NCI-H187 treated with DMSO at 0.1 percent for 48 hours (cell line): Measurements from ENCODE around the gene TLN1.

Experiments
- DNase-seq: peaks from one replicate; lab custom pipeline; 2025; lab: John Stamatoyannopoulos, UW

Gene TLN1

DNA sequence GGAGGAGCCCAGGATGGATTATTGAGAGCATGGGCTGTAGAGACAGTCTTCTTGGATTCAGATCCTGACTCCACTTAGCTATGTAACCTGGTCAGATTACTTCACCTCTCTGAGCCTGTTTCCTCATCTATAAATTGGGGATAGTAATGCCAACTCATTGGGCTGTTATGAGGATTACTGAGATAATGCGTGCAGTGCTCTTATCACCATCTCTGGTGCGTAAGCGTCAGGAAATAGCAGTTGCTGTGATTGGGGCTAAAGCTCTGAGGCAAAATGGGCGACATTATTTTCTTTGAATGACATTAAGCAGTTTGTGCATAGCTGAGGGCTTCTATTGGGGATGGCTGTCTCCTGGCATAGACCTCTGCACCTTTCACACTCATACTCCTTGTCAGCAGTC, 23.1 kb upstream of the TLN1 start:
- DNase-seq, result no peak

DNA sequence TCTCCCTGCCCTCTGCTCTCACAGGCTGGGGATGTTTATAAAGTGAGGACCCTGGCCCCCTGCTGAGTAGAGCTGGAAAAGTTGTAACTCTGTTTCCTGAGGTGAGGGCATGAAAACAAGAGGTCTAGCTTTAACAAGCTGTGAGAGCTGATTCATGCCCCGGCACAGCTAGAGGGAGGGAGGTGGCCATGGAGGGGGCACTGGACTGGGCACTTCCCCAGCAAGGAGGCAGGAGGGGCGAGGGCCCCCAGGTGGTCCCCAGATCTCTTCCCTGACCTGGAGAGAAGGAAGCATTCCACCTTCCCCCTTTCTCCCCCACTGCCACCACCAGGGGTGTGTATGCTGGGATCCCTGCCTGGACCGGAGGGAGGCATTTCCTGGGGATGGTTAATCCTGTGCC, 22.3 kb upstream of the TLN1 start, which contains the start of gene MSMP:
Gene MSMP, minus strand, starts transcription at position 13 of the 400 bp plus-strand sequence. CDS start 147 bp downstream, outside the sequence.
- DNase-seq, result no peak

DNA sequence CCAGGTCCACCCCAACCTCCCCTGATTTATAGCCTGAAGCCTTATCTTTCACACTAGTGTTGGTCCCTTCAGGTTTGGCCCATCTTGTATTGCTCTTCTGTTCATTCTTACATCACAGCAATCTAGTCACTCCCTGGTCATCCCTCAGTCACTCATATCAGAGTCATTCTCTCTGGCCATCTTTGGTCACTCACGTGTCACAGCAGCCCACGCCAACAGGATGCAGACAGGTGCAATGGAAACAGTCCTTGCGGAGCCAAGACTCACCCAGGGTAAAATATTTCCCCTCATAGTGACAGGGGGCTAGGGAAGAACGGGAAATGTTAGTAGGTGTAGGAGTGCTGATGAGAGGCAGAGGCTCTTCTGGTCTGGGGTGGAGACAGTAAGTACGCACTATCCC, 21.5 kb upstream of the TLN1 start:
- DNase-seq, result no peak

DNA sequence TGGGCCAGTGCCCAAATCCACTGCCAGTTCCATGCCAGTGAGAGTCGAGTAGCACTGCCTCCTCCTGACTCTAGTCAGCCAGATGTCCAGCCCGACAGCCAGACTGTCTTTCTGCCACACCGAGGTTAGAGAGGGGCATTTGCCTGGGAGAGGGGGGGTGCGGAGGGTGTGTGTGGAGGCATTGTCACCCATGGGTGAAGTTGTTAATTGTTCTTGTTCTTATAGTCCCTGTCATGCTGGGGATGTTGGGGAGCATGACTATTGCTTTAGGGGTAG, 18.2 kb upstream of the TLN1 start:
- DNase-seq, result no peak

DNA sequence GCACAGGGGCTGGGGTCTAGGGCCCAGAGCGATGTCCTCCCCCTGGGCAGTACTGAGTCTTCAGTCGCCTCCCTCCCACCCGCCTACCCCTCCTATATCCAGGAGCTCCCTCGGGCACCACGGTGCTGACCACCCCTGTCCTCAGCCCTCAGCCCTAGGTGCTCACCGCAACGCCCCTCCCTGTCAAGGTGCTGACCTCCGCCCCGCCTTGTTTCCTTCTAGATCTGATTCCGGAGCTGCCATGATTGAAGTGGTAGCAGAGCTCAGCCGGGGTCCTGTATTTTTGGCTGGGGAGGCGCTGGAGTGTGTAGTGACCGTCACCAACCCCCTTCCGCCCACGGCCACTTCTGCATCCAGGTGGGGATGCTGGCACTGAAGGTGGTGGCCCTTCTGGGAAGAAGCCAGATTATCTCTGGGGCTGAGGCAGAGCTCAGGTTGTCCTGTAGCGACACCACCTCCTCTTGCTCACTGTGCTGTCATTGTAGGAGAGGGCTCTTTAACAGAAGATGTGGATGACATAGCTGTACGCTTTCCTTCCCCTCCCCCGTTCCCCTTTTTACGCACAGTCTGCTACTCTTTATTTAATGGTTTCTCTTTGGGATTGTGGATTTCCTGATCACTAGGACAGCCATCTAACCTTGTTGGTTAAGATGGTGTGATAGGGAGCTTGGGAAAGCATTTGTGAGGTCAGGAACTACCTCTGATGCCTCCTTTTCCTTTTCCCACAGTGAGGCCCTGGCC, 17.7 kb upstream of the TLN1 start:
- no peak for DNase-seq

DNA sequence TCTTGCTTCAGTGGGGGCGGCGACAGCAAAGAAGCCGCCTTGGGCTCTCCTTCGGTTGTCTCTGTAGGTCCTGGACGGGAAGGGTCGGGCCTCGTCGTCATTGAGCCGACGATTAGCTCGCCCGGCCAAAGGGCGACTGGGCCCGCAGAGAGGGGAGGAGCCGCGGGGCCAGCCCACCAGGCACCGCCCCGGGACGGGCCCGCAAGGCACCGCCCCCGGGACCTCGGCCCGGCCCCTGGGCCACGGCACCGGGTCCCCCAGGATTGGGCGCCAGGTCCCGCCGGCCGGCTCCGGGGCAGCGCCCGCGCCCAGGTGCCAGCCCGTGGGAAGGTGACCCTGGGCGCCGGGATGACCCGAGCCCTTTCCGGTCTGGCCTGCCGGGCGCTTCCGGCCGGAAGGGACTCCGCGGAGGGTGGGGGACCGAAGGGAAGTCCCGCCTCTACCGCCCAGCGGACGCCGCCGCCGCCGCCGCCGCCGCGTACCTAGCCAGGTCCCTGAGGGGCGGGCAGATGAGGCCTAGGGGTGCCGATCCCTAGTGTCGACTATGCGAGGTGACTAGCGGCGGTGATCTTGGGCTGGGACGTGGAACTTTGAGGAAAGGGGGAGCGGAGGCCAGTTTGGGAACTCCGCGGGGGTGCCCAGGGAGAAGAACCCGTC, 17.0 kb upstream of the TLN1 start, which contains the start of the genes GBA2 and RGP1:
Gene GBA2, minus strand, starts transcription at position 371 of the 657 bp plus-strand sequence. CDS start 524 bp downstream, outside the sequence.
Gene RGP1, plus strand, starts transcription at position 430 of the 657 bp plus-strand sequence. CDS start 469 bp downstream, outside the sequence.
- DNase-seq, result no peak

DNA sequence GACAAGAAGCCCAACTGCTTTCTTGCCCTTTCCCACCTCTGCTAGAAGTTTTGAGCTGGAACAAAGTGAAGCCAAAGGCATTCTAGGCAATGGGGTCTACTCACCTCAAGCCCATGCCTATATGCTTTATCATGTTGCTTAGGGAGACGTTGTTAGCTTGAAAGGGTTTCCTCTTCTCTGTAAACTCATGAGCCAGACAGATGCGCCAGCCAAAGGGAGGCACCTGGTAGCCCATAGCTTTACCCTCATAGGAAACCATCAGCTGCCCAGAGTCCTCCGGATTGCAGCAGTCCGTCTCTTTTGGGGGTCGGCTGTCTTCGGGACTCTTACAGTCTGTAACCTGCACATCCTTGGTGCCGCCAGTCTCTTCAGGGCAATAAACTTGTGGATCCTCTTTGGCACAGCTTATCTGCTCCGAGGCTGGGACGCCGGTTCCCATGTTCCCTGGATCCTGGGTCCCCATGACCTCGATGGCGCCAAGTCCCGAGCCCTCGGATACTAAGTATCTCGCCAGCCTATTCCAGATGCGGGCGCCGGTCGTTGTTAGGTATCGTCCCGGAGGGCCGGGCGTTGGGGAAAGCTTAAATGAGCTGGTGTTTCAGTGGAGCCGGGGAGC, 16.4 kb upstream of the TLN1 start:
- DNase-seq, result no peak

DNA sequence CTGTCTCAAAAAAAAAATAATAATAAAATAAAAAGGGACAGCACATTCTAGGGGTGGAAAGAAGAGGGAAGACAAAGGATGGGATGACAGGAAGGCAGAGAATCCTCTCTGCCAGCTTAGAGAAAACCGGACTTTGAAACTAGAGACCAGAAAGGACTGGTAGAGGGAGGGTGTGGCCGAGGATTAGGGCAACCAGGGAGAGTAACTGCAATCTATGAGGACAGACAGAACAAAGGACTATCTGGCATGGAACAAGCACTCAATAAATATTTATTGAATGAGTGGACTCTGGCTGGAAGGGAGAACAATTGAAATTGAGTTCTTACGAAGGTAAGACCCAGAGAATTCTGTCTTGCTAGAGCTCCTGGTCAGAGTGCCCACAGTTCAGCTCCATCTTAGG, 14.6 kb upstream of the TLN1 start:
- no peak for DNase-seq

DNA sequence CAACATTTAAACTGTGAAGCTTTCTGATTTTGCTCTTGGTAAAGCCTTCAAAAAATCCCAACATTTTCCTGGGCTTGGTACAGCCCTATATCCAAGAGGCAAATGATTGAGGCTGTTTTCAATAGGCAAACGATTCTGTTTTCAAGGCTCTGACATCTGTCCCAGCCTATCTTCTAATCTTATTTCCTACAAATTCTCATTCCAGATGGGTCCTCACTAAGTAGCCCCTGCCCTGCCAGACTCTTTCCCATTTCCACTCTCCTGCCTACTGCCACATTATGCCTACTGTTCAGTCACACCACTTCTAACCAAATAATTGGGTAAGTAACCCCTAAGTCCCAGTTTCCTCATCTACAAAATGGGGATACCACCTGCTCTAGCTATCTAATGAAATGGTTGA, 13.6 kb upstream of the TLN1 start:
- DNase-seq, result no peak

DNA sequence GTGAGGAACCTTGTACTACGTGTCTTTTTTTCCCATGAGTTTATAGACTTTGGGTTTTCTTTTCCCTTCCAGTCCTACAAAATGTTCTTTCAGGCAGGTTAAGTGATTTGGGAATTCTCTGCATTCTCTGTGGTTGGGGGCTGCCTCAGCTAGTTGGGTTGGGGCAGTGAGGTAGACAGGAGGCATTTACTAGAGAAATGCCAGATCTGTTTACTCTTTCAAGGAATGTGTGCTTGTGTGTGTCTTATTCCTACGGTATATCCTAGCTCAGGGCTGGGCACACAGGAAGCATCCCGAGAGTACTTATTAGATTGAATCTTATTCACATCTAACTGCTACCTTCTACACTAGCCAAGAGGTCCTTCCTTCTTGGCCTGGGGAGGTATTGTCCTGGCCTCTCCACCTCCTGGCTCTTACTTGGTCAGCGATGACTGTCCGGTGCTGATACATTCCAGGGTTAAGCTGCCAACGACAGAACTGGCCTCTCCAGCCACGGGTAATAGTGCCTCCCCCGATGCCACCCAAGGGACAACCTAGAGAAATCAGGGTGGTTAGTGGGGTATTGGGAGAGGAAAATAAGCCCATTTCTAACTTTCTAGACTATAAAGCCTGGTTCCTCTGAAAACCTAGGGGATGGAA, 12.0 kb upstream of the TLN1 start:
- no peak for DNase-seq

DNA sequence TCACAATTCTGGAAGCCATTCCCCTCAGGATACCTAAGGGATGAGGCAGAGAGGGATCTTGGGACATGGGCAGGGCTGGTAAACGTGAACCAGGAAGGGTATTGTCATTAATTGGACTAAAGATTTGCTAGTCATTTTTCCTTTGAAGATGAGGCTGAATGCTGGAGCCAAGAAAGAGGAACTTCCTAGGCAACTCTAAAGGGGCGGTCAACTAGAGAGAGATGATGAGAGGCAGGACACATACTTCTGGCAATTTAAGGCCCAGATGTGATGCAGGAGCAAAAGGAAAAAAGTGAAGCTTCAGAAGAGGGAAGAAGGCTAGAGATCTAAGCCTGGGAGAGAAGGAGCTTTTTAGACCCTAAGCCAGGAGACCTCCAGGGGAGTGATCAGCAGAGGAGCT, 11.5 kb upstream of the TLN1 start:
- no peak for DNase-seq

DNA sequence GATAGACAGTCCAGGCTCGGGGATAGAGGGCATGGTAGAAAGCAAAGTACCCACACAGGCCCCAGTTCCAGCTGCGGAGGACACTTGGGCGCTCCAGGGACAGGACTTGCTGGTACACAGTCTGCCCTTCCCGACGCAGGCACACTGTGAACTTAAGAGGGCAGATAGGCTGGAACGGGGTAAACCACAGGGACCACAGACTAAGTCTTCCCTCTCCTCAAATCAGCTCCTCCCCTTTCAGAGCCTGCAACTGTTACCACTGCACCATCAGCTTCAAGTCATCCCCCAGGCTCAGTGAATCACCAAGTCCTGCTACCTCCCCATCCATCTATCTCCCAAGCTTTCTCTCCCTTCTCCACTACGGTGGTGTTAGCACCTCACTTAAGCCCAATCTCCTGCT, 9.7 kb upstream of the TLN1 start:
- DNase-seq, result no peak

DNA sequence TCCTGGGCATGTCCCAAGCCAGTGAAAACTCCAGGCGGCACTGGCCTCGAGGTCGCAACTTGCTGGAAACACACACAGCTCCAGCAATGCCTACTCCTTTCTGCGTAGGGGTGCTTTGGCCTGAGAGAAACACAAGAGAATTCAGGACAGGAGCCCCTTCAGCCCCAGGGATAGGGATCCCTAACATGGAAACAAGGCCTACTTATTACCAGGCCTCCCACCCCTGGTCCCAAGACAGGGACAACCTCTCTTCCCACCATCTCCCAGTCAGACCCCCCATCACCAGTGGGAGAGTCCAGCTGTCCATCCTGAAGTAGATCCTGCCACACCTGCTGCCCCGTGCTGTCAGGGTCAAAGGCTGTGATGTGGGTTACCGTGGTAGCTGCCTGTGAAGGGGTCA, 8.2 kb upstream of the TLN1 start:
- DNase-seq, result no peak

DNA sequence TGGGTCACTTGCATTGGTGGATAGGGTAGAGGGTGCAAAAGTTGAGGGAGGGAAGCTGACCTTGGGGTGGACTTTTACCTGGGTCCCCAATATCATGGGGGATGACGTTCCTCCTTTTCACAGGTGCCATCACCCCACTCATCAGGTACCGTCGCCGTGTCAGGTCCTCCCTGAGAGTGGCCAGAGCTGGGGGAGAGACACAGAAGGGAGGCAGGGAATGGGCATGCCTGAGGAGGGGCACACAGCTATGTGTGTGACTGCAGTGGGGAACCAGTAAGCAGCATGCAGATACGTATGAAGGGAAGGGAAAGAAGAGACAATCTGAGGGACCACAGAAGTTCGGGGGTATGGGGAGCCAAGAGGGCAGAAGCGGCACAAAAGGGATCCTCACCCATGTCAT, 6.9 kb upstream of the TLN1 start:
- DNase-seq, result no peak

DNA sequence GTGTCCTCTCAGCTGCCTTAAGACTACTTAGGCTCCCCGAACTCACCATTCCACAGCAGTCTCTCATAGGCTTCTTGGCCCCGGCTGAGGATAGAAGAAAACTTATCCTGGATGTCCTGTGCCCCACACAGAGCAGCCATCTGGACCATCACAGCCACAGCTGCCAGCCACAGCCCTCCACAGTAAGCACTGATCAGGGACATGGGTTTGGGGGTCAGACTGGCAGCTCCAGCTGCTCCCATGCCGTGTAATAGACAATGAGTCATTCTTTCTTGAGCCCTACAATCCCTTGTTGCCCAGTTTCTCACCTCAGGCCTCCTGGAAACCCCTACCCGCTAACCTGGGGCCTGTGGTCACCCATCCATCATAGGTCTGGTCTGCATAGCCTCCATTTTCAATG, 6.2 kb upstream of the TLN1 start:
- DNase-seq, result no peak

DNA sequence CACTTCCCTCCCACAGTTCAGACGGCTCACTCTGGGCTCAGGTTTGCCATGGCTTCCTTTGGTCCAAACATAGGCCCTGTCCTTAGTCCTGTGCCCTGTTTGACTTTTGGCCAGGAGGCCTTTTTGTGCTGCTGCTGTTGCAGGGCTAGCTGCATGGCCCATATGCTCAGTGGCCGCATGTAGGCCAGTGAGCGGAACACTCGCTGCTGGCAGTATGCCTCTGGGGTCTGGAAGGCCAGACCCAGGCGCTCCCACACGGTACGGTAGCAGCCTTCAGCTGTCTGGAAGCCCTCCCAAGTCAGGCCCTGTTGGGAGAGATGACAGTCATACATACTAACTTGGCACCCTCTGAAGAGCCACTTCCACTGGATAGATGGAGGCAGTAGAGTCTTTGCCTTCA, 5.1 kb upstream of the TLN1 start:
- no peak for DNase-seq

DNA sequence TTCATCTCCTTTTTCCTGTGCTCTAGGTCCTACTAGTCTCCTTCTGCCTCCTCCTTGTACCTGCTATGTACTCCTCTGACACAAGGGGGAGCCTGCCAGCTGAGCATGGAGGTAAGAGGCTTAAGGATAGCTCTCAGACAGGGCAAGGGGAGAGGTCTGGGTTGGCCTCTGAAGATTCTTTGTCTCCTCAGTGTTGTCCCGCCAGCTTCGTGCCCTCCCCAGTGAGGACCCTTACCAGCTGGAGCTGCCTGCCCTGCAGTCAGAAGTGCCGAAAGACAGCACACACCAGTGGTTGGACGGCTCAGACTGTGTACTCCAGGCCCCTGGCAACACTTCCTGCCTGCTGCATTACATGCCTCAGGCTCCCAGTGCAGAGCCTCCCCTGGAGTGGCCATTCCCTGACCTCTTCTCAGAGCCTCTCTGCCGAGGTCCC, 4.2 kb upstream of the TLN1 start:
- no peak for DNase-seq

DNA sequence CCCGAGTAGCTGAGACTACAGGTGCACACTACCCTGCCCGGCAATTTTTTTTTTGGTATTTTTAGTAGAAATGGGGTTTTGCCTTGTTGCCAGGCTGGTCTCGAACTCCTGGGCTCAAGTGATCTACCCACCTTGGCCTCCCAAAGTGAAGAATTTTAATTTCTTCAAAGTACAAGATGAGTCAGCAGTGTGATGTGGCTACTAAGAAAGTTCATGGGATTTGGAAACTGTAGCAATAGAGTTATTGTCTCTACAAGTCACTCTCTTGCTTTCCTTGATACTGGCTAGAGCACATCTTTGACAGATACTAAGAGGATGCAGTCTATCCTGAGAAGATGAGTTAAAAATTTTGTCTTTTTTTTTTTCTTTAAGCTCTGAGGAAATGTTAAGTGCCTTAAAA, 2.1 kb upstream of the TLN1 start:
- no peak for DNase-seq

DNA sequence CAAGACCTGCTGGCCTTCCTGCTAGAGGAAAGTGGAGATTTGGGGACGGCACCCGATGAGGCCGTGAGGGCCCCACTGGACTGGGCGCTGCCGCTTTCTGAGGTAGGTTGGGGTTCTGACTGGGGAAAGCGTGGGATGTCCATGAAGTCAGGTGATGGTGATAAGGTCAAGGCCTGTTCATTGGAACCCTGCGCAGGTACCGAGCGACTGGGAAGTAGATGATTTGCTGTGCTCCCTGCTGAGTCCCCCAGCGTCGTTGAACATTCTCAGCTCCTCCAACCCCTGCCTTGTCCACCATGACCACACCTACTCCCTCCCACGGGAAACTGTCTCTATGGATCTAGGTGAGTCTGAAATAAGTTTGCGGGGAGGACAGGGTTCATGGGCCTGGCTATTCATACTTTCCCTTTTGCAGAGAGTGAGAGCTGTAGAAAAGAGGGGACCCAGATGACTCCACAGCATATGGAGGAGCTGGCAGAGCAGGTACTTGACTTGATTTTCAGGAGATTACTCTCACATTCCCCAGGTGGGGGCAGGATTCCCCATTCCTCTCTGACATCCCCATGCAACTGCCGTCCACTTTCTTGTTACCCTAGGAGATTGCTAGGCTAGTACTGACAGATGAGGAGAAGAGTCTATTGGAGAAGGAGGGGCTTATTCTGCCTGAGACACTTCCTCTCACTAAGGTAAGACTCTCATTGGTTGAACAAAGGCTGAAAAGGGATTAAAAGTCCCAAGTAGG, 976 bp upstream of the TLN1 start:
- DNase-seq, result no peak

DNA sequence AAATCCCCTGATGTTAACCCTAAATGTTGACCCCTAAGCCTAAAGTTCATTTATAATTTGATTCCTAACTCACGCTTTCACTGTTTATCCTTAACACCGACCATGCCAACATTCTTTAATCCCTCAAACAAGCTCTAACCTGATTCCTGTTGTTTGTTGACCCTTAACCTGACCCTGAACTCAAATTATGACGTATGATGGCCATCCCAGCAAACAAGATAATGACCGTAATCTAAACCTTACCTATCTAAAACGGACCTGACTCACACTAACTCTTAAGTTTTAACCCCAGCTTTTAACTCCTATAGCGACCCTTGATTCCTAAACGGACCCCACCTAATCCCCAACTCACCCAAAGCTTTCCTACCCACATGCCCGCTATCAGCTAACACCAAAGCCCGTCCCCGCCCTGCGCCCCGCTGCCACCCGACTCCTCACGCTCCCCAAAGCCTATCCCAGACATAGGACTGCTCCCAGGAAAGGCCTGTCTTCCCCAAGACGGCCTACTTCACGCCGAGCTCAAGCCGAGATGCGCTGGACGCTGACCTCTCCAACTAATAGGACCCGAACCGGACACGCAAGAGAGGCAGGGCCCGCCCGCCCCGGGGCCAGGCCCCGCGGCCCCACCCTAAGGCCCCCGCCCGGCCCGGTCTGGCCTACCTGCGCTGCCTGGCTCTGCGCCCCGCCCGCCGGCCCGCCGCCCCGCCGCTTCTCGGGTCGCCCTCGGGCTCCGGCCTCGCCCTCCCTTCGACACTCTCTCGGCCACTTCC, 395 bp downstream of the TLN1 start:
- no peak for DNase-seq

DNA sequence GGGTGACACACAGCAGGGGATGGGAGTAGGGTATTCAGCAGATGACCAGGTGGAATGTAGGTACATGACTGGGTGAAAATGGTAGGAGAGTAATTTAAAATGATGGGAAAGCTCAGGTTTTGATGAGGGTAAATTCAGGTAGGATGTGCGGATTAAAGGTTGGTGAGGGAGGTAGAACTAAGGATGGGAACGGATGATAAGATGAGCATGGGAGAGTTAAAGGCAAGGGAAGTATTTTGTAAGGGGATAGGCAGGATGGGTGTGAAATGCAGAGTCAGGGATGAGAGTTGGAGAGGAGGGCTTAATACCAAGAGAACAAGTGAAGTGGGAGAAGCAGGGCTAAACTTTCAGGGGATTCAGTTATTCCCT, 1.5 kb downstream of the TLN1 start:
- no peak for DNase-seq
